Central memory CD4-positive, alpha-beta T cell (primary cell): ENCODE data around the gene PRG3.
"Not testable (repeated sequence)": the region's sequence is repeated elsewhere in the genome, so short reads cannot be mapped to it uniquely, and the experiment has no call there.

Experiments used
- DNase-seq: peaks from one replicate; pipeline ENCODE4 v3.0.0; 2022

PRG3 gene

DNA sequence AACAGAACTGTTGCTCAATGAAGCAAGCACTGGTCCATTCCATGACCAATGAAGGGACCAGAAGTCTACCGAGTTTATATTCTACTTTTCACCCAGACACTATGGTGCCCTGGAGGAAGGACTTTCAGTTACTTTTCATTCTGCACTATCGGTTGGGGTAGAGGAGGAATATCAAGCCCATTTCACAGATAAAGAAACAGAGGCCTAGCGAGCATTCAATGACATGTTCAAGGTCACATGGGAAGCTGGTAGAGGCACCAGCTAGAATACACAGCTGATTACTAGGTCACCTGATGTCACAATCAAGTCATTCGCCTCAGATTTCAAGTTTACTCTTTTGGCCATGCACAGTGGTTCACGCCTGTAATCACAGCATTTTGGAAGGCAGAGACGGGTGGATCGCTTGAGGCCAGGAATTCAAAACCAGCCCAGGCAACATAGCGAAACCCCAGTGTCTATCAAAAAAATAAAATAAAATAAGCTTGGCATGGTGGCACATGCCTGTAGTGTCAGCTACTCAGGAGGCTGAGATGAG is 27.1 kb upstream of the PRG3 start:
- no peak for DNase-seq

DNA sequence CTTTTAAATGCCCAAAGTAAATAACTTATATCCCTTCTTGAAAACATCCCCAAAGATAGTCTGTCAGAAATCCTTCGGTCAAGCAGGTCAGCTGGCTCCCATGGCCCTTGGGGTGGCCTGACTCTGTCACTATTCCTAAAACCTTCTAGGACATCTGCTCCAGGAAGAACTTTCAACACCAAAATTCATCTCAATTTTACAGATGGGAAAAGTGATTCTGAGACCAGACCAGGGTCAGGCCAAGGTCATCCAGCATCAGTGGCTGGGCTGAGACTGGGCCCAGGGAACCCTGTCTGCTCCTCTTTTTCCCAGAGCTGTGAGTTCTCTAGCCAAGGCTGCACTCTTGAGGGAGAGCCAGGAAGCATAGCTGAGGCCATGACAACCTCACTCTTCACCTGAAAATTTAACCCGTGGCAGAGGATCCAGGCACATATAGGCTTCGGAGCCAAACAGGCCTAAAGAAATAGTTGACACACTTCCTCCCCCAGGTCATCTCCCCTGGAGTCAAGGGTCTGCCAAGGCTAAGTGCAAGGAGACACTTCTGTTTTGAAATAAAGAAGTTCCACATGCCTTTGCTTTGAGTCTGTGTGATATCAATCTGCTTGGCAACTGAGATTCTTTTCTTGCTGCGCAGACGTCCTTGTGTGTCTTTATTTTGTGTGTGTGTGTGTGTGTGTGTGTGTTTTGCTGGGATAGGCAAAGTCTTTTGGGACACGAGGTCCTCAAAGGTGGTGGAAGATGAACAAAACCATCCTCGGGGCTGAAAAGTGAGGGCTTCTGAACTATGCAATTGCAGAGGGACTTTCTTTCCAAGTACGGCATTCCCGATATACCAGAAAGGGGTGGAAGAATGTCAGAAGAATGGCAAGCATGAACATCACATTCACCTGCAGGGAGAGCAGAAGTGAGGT is 26.3 kb upstream of the PRG3 start:
- DNase-seq, result no peak

DNA sequence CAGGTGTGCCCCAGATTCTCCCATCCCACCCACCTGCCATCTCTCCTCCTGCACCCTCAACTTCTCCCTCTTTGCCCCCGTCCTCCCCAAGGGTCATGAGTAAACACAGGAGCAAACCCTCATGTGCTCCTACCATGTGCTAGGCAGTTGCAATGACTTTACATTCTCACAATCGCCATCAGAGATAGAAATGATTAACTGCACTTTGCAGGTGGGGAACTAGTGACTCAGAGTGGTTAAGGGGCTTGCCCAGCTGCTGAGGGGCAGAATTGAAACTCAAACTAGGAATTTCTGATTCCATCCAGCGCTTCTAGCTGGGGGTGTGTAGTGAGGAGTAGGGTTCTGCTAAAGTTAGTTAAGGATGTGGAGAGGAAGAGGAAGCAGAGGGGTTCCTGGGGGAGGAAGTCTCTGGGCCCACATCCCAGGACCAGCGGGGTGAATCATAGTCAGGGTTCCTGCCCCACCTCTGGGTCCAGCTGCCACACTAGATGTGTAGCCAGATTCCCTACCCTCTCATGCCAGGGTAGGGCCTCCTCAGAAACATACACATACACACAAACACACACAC is 25.5 kb upstream of the PRG3 start:
- DNase-seq, result no peak

DNA sequence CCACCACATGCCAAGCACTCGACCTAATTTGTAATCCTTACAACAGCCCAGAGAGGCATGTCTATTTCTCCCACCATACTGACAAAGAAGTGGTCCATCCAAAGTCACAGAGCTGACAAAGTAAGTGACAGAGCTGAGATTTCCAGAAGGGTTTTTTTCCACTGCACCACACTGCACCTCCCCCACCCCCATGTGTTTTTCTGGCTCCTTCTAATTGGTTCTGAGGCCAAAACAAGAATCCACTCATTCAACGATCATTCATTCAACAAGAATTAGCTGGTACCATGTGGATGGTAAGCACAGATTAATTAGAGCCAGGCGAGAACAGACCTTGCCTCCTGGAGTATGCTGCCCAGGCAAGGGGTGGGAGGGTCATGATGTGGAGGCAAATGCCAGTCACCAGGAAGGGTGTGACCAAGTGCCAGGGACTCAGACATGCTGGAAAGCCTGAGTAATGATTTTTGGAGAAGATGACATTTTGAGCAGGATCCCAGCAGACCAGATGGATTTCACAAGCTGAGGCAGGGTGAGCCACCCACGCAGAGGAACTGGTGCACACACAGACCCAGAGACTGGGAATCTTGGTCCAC is 24.4 kb upstream of the PRG3 start:
- no peak for DNase-seq

DNA sequence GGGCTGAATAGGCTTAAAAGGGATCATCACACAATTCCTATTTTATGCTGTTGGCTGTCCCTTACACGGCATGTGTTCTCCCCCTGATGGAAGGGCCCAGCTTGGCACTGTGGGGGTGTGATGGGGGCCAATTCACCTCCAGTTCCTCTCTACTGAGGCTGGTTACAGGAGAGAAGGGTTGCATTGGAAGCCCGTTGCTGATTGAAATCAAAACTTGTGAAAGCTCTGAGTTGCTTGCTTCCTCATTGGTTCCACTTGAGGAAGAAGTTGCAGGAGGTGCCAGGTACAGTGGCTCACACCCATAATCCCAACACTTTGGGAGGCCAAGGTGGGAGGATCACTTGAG is 22.8 kb upstream of the PRG3 start:
- no peak for DNase-seq

DNA sequence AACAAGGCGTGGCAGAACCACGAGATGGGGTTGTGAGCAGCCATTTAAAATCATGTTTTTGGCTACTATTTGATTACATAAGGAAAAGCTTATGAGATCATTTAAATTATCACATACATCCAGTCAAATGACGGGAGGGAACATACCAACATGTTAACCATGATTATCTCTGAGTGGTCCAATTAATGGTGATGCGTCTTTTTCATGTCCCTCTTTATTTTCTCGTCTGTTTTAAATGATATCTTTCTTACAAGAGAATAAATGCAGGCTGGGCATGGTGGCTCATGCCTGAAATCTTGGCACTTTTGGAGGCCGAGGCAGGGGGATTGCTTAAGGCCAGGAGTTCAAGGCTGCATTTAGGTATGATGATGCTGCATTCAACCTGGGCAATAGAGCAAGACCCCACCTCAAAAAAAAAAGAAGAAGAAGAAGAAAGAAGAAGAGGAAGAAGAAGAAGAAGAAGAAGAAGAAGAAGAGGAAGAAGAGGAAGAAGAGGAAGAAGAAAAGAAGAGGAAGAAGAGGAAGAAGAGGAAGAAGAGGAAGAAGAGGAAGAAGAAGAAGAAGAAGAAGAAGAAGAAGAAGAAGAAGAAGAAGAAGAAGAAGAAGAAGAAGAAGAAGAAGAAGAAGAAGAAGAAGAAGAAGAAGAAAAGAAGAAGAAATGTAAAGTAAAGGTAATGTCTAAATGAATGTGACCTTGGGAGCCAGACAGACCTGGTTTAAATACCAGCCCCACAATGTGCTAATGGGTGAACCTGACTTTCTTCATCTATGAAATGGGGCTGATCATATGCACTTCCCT is 22.3 kb upstream of the PRG3 start:
- not testable (repeated sequence) for DNase-seq

DNA sequence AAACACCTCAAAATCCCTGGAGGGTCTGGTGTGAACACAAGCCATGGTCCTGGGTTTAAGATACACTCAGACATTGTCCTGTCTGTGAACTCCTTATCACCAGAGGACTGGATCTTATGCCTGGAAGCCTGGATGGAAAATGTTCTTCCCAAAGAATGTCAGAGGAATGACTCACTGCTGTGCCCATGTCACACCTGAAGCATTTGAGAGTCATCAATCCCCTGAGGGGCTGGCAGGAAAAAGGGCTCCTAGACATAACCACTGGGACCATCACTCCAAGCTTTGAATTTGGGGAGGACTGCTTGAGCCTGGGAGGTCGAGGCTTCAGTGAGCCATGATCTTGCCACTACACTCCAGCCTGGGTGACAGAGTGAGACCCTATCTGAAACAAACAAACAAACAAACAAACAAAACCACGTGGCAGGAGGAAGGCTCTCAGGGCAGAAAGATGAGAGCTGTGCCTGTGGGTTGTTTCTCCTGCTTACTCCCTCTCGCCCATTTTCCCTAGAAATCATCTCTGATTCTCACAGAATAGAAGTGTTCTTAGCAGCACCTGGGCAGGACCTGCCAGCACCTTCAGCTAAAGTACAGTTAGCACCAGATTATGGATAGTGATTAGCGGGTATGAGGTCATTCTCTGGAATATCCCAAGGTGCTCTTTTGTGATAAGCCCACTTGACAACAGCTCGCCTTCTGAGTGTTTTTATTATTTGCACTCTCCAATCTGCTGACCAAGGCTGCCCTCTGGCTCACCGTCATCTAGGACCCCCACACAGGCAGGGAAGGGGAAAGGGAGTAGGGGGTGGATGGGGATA is 21.4 kb upstream of the PRG3 start:
- DNase-seq, result no peak

DNA sequence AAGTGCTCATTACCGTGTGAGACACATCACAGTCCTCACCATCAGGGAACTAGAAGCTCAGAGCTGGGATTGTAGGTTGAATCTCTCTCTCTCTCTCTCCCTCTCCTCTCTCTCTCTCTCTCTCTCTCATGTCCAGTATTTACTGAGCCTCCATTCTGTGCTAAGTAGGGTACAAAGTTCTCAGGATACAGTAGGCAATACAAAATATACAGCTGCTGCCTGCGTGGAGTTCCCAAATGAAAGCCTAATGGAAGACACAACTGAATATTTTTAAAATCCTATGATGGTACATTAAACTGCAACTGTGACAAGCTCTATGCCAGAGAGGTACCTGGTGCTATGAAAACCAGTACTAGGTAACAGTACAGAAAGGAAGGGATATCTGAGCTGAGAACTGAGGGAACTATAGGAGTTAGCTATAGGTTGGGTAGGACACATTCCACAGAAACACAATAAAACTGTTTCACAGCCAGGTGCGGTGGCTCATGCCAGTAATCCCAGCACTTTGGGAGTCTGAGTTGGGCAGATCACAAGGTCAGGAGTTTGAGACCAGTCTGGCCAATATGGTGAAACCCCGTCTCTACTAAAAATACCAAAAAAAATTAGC is 19.1 kb upstream of the PRG3 start:
- no peak for DNase-seq

DNA sequence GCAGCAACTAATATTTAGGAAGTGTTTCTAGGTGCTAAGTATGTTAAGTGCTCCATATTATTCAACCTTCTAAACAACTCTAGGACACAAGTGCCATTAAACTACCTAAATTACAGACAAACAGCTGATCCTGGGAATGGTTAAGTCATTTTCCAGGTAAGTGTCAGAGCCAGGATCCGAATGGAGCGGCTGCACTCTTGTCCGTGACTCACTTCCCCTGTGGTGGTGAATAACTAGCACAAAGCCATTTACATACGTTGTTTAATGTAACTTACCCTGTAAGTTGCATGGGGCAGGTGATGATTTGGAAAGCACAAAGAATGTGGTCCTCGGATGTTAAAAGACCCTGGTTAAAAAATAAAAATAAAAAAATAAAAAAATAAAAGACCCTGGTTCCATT is 18.3 kb upstream of the PRG3 start:
- DNase-seq, result no peak

DNA sequence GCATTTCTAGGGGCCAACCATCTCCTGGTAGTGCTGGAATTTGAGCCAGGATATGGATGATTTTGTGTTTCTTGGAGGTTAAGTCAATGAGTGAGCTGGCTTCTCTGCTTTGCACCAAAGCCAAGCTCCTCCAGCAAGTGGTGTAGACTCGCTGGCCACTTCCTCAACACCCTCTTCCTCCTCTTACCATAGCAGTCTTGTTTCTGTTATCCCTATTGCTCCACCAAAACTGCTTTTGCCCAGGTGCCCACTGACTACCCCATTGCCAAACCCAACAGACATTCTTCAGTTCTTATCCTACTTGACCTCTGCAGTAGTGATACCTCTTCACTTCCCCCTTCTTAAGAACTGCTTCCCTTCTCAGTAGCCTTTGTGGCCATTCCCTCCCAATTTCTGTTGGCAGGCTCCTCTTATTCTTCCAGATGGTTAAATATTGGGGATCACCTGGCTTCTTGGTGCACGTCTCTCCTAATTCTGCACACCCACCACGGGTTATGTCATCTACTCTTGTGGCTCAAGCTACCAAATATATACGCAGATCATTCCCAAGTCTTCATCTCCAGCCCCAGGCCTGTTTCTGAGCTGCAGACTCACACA is 16.5 kb upstream of the PRG3 start:
- no peak for DNase-seq

DNA sequence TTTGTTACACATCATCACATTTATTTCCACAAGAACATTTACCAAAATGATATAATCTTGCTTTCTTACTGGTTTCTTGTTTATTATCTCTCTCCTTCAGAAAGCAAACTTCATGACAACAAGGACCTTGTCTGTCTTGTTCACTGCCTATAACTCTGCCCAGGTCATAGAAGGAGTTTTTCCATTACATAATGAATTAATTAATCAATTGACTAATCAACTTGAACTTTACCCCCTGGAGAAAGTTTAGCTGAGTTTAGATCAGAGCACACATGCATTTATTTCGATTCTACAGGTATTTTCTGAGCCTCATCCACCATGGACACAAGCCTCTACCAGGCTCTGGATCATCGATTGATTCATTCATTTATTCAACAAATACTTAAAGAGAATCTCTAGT is 15.8 kb upstream of the PRG3 start:
- DNase-seq, result no peak

DNA sequence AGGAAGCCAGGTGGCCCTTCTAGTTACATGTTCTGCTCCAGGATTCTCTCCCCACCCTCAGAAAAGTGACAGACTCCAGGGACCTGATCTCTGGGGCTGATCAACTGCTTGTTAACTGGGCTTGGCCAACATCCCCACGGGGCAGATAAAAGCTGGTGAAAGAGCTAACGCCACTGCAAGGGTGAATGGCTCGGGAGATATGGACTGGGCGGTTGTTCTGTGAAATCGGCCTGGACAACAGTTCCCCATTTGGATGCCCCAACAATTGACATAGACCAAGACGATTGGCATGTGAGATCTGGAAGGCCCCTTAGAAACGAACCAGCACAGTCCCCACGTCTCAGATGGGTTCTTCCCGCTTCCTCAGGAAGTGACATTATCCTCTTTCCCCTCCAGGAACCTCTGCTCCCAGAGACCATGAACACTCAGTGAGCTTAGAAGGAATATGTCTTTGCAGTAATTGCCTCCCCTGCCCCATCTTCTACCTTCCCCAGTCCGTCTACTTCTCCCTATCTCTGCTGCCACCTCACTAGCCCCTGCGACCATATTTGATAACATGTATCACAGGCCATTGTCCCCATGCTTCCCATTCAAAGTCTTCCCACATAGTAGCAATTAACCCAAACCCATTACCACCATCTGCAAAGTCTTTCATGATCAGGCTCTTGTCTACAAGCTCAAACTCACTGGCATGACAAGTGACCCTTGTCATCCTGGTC is 15.1 kb upstream of the PRG3 start:
- no peak for DNase-seq

DNA sequence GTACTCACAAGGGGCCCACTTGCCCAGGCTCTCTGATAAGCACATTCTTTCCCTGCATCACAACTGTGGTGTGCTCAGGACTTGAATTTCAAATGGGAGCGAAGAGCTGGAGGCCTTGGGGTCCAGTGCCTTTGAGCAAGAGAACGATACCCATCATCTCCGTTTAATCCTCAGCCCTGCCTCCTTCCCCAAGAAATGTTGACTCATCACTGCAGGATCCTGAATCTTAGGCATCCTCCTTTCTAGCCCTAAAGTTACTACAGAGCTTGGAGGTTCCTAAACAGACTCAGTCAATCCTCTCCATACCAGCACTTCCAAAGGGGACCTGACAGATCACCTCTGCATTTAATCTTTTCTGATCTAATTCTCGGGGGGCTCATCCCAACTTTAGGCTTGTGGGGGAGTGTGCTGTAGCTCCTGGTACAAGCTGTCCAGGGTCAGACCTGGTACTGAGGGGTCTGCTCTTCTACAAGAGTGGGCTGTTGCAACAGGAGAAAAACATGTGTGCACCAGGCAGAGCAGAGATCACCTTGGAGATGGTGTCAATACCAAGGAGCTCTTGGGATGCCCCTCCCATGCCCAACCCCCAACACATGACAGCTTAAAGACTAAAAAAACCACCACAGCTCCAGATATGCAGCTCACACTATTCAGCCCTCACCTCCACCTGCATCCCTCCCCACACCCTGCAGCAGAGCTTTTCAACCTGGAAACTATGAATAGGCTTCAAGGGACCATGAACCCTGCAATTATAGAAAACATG is 13.4 kb upstream of the PRG3 start:
- no peak for DNase-seq

DNA sequence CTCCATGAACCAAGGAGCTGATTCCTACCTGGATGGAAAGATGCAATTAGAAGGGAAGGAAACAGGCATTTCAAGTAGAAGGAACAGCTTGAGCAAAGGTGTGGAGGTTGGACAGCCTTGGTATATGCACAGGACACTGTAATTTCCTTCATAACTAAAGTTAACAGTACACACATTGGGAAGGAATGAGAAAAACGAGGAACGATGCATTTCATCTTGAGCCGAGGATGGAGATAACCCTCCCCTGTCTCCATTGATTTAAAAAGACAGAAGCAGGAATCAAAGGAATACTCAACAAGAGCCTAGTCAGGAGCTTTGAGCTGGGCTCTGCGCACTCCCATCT is 11.8 kb upstream of the PRG3 start:
- no peak for DNase-seq

DNA sequence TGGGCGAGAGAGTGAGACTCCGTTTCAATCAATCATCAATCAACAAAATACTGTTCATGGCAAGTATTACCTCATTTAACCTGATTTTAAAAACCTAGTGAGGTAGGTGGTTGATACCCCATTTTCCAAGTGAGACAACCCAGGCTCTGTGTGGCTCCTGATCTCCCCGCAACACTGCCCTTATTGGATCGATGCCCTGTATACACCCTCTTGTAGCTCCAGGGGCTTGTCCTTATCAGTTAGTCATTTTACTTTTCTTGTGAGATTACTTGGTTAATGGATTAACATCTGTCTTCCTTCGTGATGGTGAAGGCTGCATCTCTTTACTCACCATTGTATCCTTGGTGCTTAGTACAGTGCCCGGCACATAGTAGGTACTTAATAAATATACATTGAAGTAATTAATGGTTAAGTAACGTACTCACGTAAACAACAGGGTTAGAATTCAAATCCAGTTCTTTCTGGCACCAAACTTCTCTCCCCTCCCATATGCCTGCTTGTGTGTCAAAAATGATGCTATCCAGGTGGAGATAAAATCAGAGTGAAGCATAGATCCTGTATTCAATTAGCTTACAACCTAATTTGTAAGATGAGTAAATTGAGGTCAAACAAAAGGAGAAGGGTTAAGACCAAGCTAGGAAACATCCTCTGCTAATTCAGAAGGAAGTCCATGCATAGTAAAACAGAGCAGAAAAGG is 11.3 kb upstream of the PRG3 start:
- DNase-seq, result no peak

DNA sequence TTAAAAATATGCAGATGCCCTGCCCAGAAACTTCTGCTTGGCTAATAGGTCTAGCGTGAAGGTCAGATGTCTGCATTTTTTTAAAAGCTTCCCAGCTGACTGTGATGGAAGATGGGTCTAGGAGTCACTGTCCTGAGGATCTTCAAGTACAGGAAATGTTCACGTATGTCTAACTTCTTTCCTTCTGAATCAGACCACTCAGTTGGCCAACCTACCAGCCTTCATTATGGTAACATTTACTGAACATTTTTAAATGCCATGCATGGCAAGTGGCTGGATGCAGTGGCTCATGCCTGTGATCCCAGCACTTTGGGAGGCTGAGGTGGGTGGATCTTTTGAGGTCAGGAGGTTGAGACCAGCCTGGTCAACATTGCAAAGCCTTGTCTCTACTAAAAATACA is 10.6 kb upstream of the PRG3 start:
- no peak for DNase-seq

DNA sequence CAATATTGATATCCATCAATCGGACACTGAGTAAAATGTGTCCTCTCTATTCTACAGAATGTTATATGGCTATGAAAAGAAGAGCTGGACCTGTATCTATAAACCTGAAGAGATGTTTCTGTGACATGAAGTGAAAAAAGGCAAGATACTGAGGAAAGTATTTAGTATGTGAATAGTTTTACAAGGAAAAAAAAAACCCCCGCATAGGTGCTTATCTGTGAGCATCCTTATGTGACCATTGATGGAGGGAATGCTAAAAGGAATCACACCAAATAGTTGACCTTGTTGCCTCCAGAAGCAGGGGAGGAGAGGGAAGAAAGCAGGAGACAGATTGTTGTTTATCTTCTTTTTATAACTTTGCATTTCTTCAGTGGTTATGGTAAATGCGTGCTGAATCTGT is 10.2 kb upstream of the PRG3 start:
- no peak for DNase-seq

DNA sequence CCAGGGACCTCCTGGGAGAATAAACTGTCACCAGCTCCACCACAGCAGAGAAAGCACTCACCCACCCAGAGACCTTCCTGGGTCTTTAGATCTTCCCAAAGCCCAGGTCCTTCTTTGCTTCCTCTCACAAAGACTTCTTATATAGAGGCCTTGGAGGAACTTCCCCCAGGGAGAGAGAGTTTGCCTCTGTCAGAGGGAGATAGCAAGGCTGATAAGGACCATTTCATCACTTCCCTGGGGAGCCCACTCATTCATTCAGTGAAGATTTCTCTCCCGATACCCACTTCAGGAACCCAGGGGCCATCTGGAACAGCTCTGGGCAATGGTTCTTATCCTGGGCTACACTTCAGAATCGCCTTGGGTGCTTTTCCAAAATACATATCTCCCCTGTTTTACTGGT is 9.6 kb upstream of the PRG3 start, which contains the start of gene PRG2:
Gene PRG2 (minus strand): TSS at position 116 of the 400 bp plus-strand sequence. CDS start 706 bp downstream, outside the sequence.
- DNase-seq, result no peak
